Endothelial cell of umbilical vein (primary cell): ENCODE results near the gene ITIH4.

ENCODE experiments used
- CTCF ChIP-seq, 2 donors: IDR thresholded peaks; 1 replicate in 1 of 2; 2 replicates in 1 of 2; pipeline ENCODE4 v1.5.1; 2011; ENCODE audit warnings: low read length in 2 of 2, mild to moderate bottlenecking in 2 of 2, moderate library complexity in 2 of 2, control low read depth in 1 of 2, inconsistent platforms in 1 of 2, low read depth in 1 of 2; ENCODE audit not compliant: insufficient read depth in 1 of 2; ENCODE audit errors: extremely low read depth in 1 of 2
- EZH2 ChIP-seq: IDR thresholded peaks from 2 replicates; pipeline ENCODE4 v1.6.1; 2012; ENCODE audit warnings: borderline replicate concordance, low read depth, mild to moderate bottlenecking, moderate library complexity, low read length, inconsistent platforms; ENCODE audit not compliant: severe bottlenecking
- FOS ChIP-seq: IDR thresholded peaks from 2 replicates; pipeline ENCODE4 v1.6.1; 2011; ENCODE audit warnings: mild to moderate bottlenecking, low read length, moderate library complexity, borderline replicate concordance; ENCODE audit not compliant: insufficient read depth
- GATA2 ChIP-seq: IDR thresholded peaks from 2 replicates; pipeline ENCODE4 v1.7.0; 2011; ENCODE audit warnings: low read depth, mild to moderate bottlenecking, moderate library complexity, mixed read lengths, low read length; ENCODE audit not compliant: insufficient read length, insufficient read depth
- MAX ChIP-seq: IDR thresholded peaks from 2 replicates; pipeline ENCODE4 v1.6.1; 2011; ENCODE audit not compliant: insufficient read depth, insufficient read length
- MYC ChIP-seq: IDR thresholded peaks from one replicate; pipeline ENCODE4 v1.6.1; 2011; ENCODE audit warnings: mild to moderate bottlenecking, low read depth, low read length
- POLR2A ChIP-seq: IDR thresholded peaks from 2 replicates; pipeline ENCODE4 v1.6.1; 2012; ENCODE audit warnings: low read depth, mild to moderate bottlenecking, control low read depth, low read length
- POLR2AphosphoS5 ChIP-seq: IDR thresholded peaks from 2 replicates; pipeline ENCODE4 v1.6.1; 2012; ENCODE audit warnings: low read depth, mild to moderate bottlenecking, control low read depth, low read length, moderate library complexity; ENCODE audit not compliant: insufficient read depth

GRCh38 chr3:52809662-52810377 lies 20.7 kb downstream of the ITIH4 start:
- no peak for TF ChIP-seq CTCF (IDR thresholded peaks at IDR 0.05; ENCODE audit: extremely low read depth in 1 of 2, insufficient read depth in 1 of 2, low read depth in 1 of 2, low read length in 2 of 2)
- TF ChIP-seq POLR2AphosphoS5: no peak
- TF ChIP-seq GATA2: no peak
- TF ChIP-seq POLR2A: no peak
- no peak for TF ChIP-seq EZH2
- no peak for TF ChIP-seq MYC
- TF ChIP-seq FOS: no peak
- TF ChIP-seq MAX: no peak
